Inflammatory macrophage (primary cell): ENCODE measurements around the gene SALL4.
"Not testable (repeated sequence)": the region's sequence is repeated elsewhere in the genome, so short reads cannot be mapped to it uniquely, and the experiment has no call there.

Experiments
- DNase-seq, 2 donors: peaks; one replicate each; pipeline ENCODE4 v3.0.0-alpha.2; 2020 to 2022

The SALL4 gene

GRCh38 chr20:51763965-51764602, 38.2 kb downstream of the SALL4 start:
- peak; percentile 32 to 39 for DNase-seq

DNA sequence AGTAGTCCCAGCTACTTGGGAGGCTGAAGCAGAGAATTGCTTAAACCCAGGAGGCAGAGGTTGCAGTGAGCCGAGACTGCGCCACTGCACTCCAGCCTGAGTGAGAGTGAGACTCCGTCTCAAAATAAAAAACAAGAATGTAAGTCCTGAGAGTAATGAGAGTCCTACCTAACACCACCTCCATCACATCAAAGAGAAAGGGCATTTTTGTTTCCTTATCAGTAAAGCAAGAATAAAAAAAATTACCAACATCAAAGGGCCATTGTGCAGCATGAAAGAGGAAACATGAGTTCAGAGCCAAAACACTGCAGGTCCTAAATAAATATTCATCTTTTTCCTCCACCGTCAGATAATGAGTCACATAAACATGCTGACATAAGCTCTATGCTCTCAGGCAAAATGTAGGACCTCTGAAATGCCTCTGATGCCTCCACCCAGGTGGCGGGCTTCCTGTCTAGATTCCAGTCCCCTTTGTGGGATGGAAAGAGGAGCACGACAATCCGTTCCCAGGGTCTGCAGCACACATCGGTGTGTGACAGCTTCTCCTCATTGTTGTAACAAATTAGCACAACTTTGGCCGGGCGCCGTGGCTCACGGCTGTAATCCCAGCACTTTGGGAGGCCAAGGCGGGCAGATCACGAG, 41.3 kb downstream of the SALL4 start:
- no peak for DNase-seq

DNA sequence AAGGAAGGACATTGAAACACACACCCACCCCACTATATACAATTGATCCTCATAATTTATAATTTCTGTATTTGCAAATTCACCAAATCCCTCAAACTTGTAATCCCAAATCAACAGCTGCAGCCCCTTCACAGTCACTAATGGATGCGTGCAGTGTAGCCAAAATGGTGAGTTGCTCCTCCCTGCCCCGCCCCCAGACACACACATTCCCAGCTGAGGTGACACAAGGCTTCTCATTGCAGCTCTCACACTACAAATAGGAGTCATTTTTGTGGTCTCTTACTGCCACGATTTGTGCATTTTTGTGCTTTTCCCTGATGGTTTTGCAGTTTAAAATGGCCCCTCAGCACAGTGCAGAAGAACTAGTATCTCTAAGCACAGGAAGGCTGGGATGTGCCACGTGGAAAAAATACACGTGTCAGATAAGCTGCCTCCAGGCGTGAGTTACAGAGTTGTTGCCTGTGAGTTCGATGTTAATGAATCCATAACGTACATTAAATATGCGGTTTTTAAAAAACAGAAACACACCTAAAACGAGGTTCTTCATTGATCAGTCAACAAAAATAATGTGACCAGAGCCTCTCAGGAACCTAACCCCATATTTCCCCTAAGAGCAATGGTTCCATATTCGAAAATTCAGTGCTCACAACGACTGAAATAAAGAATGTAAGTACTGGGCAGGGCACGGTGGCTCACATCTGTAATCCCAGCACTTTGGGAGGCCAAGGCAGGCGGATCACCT, 42.4 kb downstream of the SALL4 start:
- no peak for DNase-seq

- DNase-seq = no peak
Observed at GRCh38 chr20:51758978-51759544, 43.3 kb downstream of the SALL4 start.

DNA sequence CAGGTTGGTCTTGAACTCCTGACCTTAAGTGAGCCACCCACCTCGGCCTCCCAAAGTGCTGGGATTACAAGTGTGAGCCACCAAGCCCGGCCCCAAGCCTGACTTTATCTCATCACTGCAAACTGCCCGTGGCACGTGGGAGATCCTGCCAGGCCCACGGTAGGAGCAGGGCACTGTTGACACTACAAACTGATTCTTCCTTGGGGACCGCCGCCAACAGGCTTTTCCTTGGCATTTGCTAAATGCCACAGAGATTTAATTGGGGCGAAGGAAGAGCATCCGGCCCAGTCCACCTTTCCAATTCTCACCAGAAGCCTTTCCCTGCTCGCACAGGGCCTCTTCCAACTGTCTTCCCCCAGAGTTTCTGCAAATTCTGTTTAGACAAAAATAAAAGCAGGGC, 45.1 kb downstream of the SALL4 start:
- no peak for DNase-seq

GRCh38 chr20:51756653-51757052, 45.7 kb downstream of the SALL4 start:
- no peak for DNase-seq

- not testable (repeated sequence) for DNase-seq
Observed at GRCh38 chr20:51753220-51753619, 49.1 kb downstream of the SALL4 start.

DNA sequence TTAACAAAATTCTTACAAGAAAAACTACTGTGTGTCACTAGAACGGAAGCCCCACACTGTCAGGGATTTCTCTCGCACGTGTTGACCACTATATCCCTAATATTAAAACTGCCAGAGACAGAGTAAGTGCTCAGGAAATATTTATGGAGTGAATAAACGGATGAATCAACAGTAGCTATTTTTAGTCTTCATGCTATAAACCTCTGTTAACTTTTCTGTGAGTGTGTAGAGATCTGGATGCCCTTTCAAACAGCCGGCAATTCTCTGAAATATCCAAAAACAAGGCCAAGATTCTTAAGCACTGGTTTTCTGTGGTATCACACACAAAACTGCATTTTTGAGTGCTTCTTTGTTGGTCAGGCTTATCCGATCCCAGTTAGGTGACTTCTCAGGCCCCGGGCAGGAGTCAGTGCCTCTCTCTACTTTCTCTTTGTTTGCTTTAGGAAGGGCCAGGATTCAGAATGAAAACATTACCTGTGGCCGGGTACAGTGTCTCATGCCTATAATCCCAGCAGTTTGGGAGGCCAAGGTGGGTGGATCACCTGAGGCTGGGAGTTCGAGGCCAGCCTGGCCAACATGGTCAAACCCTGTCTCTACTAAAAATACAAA, 49.9 kb downstream of the SALL4 start:
- no peak for DNase-seq

DNA sequence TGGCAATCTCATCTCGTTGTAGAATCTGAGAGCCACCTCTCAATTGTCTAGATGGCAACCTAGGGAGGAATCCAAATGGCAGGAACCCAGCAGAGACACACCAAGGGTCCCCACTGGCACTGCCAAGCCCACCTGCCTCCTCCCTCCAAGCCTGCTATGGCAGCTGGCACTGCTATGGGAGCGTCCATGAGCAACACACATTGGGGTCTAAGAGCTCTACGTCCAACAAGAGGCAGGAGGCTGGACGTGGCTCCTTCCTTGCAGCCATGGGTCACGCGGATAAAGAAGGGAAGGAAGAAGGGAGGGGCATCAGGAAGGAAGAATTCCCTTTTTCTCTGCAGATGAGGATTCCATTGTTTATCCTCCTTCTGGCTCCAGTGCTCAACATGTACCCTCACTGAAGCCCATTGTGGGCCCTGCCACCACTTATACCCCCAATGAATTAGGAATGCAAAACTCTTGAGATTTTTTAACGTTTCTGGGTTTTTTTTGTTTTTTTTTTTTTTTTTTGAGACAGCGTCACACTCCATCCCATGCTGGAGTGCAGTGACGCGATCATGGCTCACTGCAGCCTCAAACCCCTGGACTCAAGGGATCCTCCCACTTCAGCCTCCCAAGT, 51.4 kb downstream of the SALL4 start:
- no peak for DNase-seq

DNA sequence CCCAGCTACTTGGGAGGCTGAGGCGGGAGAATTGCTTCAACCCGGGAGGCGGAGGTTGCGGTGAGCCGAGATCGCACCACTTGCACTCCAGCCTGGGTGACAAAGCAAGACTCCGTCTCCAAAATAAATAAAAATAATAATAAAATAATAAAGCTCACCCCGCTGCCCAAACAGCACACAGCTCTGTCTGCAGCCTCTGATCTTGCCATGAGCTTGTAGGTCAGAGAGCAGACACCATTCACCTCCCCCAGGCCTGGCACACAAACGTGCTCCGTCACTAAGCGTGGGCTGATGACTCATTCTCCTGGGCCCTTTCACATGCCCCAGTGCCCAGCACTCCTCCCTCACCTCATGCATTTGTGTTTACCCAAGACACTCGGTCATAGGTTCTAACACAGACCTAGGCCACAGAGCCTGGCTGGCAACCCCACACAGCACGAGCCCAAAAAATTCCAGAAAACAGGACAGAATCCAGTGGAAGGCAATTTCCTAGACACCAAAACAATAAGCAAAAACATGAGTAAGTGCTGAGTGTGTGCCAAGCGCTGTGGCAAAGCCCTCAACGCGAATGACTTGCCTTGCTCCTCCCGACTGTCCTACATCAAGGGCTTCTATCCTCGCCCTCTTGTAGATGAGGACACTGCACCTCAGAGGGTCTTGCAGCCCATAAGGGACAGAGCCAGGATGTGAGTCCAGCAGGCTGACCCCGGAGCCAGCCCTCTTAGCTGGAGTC, 52.1 kb downstream of the SALL4 start:
- peak; percentile 78 to 88 for DNase-seq

GRCh38 chr20:51749674-51750036, 52.7 kb downstream of the SALL4 start:
- peak; percentile 36 to 40 for DNase-seq

DNA sequence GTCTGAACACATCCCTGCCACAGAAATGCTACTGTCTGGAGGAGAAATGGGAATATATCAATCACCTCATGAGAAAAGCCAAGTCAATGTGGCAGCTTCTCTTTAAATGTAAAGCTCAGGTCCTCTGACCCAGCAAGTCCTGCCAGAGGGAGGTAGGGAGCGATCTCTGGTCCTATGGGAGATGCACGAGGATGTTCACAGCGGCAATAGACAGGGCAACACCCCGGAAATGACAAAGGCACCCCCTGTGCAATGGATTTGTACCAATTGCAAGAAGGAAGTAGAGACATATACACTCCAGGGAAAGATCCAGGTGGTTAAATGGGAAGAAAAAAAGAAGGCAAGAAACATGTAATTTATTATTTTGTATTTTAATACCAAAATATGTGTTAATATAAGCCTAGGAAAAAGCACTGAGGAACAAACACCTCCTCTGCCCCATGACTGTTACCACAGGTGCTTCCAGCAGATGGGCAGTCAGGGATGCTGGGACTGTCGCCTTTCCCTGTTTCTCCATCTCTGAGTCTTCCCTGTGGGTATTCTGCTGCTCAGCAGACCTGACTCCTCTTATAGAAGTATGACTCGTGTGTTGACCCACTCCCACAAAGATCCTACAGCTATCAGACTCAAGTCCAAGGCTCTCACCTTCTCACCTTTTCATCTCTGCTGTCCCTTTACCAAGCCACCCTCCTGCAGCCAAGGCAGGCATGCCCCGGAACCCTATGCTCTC, 55.0 kb downstream of the SALL4 start:
- DNase-seq = no peak

GRCh38 chr20:51745804-51746203, 56.5 kb downstream of the SALL4 start:
- no peak for DNase-seq

GRCh38 chr20:51740838-51741237, 61.5 kb downstream of the SALL4 start:
- DNase-seq = no peak

GRCh38 chr20:51740308-51740707, 62.0 kb downstream of the SALL4 start:
- DNase-seq = not testable (repeated sequence)

DNA sequence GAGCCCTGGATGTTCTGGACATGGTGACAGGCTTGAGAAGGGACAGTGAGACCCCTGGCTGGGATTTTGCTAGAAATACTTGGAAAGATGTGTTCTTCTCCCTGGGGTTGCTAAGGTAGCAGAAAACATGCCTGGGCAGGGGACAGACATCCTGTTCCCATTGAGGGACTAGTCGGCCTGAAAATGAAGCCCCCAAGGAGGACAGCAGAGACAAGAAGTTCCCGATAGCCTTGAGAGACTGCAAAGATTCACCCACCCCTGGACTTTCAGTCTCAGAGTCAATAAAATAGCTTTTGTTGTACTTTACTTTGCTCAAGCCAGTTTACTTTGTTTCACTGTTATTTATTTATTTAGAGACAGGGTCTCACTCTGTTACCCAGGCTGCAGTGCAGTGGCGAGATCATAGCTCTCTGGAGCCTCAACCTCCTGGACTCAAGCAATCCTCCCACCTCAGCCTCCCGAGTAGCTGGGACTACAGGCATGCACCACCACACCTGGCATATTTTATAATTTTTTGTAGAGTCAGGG, 62.5 kb downstream of the SALL4 start:
- DNase-seq = no peak

GRCh38 chr20:51738877-51739447, 63.4 kb downstream of the SALL4 start:
- no peak for DNase-seq

DNA sequence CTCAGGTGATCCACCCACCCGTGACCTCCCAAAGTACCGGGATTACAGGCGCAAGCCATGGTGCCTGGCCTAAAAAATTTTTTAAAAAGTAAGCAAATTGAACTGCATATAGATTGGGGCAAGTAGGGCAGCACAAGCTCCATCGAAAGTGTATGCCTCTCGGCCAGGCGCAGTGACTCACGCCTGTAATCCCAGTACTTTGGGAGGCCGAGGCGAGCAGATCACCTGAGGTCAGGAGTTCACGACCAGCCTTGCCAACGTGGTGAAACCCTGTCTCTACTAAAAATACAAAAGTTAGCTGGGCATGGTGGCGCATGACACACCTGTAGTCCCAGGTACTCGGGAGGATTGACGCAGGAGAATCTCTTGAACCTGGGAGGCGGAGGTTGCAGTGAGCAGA, 64.1 kb downstream of the SALL4 start:
- DNase-seq = not testable (repeated sequence)

DNA sequence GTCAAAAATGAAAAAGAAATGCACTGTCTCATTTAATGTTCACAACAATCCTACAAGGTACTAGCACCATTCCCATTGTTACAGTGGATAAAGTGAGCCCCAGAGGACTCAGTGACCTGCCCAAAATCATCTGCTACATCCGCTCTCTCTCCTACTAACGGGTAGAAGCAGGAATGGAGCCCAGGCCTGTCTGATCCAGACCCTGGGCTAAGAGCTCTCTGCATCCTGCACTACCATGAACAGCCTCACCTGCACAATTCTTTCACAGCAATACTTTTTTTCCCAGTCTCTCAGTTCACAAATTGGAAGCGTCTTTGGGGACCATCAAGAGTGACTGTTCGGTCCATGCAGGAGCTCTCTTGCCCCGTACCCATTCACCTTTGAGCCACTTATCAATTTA, 65.4 kb downstream of the SALL4 start:
- no peak for DNase-seq

DNA sequence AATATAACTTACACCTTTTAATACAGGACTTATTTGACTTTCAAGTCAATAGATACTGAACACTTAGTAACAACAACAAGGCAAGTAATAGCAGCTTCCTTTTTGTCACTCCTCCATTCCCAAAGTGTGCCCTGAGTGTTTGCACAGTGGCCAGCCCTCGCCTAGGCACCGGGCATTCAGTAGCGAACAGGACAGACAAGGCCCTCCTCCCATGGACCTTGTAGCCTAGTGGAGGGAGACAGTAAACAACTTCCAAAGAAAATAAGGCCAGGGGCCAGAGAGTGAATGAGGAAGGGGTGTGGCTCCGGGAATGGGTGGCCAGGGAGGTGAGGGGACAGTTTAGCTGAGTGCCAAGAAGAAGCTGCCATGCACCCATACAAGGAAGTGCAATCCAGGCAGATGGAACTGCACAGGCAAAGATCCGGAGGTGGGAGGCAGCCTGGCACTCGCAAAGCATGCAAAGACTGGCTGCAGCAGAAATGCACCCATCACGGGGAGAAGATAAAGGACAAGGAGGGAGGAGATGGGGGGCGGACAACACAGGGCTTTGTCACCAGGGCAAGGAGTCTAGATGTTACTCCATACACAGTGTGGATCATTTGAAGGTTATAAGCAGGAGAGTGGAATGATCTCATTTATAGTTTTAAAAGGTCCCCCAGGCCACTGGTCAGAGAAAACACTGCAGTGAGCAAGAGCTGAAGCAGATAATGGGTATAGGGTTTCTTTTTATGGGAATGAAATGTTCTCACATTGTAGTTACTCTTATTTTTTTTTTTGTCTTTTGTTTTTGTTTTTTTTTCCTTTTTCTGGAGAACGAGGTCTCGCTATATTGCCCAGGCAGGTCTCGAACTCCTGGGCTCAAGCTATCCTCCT, 66.4 kb downstream of the SALL4 start:
- DNase-seq = no peak
